T-helper 1 cell treated with Interleukin-12 subunit alpha and Interleukin-12 subunit beta and Interleukin-4 antibody, amounts not matched to agents 30 ng/mL and 1 ng/mL, for 36 hours (primary cell): ENCODE data around the gene LTB4R. TPM values are rescaled to one million over a fixed set of nuclear protein-coding genes. Genes with fewer than 3 reads are reported as not detected.

Source experiments
- intact Hi-C: fragments of 100-400 bp; cut with micrococcal nuclease; formaldehyde crosslinking; loops from one replicate; pipeline ENCODE4 v1.15.1; 2024
- total RNA-seq: library from RNA; stranded (reverse); gene quantifications from 2 replicates; pipeline ENCODE4 v1.2.3, GENCODE V29; 2022

LTB4R gene, protein sequence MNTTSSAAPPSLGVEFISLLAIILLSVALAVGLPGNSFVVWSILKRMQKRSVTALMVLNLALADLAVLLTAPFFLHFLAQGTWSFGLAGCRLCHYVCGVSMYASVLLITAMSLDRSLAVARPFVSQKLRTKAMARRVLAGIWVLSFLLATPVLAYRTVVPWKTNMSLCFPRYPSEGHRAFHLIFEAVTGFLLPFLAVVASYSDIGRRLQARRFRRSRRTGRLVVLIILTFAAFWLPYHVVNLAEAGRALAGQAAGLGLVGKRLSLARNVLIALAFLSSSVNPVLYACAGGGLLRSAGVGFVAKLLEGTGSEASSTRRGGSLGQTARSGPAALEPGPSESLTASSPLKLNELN
- 21.6 and 24.2 TPM in 2 replicates for total RNA-seq

DNA sequence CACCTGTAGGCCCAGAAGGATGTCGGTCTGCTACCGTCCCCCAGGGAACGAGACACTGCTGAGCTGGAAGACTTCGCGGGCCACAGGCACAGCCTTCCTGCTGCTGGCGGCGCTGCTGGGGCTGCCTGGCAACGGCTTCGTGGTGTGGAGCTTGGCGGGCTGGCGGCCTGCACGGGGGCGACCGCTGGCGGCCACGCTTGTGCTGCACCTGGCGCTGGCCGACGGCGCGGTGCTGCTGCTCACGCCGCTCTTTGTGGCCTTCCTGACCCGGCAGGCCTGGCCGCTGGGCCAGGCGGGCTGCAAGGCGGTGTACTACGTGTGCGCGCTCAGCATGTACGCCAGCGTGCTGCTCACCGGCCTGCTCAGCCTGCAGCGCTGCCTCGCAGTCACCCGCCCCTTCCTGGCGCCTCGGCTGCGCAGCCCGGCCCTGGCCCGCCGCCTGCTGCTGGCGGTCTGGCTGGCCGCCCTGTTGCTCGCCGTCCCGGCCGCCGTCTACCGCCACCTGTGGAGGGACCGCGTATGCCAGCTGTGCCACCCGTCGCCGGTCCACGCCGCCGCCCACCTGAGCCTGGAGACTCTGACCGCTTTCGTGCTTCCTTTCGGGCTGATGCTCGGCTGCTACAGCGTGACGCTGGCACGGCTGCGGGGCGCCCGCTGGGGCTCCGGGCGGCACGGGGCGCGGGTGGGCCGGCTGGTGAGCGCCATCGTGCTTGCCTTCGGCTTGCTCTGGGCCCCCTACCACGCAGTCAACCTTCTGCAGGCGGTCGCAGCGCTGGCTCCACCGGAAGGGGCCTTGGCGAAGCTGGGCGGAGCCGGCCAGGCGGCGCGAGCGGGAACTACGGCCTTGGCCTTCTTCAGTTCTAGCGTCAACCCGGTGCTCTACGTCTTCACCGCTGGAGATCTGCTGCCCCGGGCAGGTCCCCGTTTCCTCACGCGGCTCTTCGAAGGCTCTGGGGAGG lies at the start of gene LTB4R:
TSS of gene LTB4R (plus strand) at position 857 of the 959 bp plus-strand sequence. CDS start 4,150 bp downstream, outside the sequence.
- intact Hi-C loops: loop anchor here (5.0 kb wide), 1 partner anchor 194 kb away; no protein-coding TSS in a partner anchor

DNA sequence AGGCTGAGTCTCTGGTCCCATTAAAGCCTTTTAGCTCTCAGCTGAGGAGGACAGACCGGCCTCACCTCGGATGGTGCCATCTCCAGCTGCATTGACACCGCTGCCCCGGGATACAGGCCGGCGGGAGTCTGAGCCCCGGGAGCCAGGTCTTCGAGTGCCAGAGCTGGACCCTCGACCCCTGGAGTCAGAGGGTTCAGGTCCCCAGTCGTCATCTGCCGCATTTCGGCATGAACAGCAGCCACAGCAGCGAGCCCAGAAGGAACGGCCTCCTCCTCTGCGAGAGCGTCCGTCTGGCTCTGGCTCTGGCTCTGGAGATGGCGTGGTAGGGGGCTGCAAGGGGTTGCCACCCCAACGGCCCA lies 49.4 kb upstream of the LTB4R start:
- intact Hi-C loops: no loop called here

DNA sequence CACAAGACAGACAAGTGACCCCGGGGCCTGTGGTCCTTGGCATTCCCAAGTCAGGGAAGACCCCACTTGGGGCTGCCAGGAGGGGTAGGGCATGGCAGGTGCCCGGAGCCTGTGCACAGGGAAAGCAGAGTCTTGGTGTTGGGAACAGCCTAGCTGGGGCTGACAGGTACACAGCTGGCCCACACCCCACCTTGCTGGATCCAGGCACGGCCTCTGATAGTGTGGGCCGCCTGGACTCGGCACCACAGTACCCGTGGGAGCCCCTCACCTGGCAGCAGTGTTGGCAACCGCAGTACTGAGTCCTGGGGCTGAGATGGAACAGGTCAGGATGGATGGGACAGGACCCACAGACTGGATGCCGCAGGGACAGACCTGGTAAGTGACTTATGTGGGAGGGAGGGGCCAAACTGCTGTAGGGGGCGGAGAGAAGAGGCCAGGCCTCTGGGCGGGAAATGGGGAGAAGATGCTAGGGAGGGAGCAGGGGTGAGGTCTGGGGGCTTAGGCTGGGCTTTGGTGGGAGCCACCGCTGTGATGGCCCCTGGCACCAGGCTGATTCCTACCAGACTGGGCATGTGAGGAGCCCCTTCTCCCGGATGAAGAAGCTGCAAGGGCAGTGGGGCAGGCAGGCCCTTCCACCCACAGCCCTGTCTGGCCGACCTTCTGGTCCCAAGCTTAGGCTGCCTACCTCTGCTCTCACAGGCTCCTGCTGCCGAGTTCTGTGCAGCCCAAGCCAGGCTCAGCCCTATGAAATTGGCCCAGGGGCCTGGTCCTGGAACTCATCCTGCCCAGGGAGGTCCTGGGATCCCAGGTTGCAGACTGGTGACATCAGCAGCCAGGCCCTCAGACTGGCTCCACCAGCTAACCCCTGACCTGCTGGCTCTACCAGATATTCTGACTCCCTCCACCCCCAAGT lies 48.2 kb upstream of the LTB4R start, which contains the start of gene TGM1:
TSS of gene TGM1 (minus strand) at position 357 of the 913 bp plus-strand sequence. CDS start 825 bp downstream, outside the sequence.
- intact Hi-C loops: no loop called here

DNA sequence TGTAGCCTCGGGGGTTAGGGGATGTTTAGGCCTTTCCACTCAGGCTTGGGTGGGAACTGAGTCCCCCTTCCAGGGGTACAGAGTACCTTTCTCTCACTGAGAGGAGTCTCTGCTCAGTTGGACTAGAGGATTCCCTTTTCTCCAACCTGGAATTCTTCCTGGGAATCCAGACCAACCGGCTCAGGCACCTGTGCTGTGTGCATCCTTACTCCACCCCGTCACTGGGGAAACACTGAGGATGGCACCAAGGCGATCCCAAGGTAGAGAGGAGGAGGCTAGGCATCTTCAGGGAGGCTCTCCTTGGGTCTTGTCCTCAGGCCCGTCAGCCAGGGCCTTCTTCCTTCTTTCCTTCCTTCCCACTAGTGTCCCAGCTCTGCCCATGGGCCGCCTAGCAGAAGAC lies 47.5 kb upstream of the LTB4R start:
- intact Hi-C loops: no loop called here

DNA sequence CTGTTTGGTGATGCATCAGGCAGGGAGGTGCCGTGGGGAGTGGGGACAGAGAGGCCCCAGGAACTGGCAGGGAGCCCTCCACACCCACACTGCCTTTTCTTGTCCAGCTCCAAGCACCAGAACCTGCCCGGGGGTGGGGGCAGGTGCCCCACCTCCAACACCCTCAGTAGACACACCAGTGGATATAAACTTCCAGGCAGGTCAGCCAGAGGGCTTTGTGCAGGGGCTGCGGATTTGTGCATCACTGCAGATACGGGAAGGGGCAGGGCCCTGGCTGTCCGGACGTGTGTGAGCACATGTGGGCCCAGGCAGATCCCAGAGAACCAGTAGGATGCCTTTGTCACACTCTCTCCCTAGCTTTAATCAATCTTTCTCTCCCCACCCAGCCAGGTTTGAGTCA lies 47.0 kb upstream of the LTB4R start:
- intact Hi-C loops: no loop called here

DNA sequence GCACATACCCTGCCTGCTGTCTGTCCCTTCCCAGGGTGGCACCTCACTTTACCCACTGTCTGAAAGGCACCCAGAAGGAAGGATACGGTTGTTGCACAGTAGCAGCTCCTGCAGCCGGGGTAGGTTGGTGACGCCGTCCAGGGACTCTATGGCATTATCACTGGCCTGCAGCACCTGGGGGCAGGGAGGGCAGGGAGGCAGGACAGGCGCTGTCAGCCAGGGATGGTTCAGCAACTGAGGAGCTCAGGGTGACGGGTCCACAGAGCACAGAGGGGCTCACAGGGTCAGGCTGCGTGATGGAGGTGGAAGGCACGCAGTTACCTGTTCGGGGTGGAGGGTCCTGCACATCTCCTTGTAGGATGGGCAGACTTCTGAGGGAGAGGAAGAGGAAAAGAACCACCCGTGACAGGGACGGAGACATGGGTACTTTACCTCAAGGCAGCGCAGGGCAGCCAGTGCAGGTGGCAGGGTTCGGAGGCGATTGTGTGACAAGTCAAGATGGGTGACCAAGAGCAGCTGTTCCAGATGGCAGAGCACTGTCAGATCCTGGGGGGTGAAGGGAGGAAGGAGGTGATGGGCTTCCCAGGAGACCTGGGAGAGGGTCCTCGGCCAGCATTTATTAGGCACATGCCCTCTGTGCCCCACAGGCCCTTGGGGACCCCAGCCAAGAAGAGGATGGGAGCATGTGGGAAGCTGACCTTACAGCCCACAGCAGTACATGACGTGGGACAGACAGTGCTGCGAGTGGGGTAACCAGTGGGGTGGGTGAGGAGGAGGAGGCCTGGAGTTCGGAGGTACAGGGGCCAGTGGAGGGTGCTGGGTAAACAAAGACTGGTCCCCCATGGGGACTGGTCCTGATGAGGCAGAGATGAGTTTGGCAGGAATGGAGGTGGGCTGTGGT lies 44.7 kb upstream of the LTB4R start:
- intact Hi-C loops: no loop called here

DNA sequence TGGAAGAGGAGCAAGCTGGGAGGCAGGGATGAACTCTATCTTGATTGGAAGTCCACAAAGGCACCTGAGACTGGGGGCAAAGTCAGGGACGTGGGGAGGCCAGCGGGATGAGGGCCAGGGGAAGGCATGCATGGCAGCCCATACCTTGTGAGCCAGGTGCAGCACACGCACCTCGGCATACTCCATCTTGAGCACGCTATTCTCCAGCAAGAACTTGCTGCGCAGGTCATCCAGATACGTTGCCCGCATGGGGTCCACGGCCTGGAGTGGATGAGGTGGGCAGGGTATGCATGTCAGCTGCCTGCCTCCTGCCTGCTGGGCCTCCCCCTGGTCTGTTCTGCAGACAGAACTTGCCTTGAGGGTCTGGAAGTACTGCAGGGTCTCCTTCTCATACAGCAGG lies 43.8 kb upstream of the LTB4R start:
- intact Hi-C loops: no loop called here

DNA sequence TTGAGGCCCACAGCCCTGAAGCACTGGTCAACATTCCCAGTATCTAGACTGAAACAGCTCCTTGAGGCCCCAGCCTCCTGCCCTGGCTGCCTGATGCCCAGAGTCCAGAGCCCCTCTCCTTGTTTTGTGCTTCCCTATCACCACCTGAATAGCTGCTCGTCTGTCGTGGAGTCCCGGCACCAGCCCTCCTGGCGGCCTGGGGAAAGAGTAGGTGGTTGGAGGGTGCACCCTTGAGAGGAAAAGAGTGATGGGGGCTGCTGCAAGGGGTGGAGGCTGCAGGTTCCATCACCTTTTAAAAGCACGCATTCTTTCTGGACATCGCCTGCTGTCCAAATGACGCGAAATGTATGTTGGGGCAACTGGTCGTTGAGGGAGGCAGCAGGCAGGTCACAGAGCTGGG lies 43.1 kb upstream of the LTB4R start:
- intact Hi-C loops: no loop called here

DNA sequence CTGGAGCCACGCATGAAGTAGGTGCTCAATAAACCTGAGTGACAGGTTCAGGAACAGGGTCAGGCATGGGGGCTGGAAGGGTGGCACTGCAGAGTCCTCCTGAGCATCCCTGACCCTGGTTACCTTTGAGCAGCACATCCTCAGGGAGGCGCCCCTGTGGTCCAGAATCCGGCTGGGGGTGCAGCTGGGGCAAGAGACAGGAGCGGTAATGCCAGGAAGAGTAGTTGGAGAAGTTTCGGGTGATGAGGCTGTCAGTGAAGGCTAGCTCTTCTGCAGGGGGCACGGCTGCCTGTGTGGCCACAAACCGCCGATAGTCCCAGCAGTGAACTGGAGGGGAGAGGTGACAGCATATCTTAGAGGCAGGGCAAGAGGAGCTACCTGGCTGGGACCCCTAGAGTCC lies 41.9 kb upstream of the LTB4R start:
- intact Hi-C loops: no loop called here

DNA sequence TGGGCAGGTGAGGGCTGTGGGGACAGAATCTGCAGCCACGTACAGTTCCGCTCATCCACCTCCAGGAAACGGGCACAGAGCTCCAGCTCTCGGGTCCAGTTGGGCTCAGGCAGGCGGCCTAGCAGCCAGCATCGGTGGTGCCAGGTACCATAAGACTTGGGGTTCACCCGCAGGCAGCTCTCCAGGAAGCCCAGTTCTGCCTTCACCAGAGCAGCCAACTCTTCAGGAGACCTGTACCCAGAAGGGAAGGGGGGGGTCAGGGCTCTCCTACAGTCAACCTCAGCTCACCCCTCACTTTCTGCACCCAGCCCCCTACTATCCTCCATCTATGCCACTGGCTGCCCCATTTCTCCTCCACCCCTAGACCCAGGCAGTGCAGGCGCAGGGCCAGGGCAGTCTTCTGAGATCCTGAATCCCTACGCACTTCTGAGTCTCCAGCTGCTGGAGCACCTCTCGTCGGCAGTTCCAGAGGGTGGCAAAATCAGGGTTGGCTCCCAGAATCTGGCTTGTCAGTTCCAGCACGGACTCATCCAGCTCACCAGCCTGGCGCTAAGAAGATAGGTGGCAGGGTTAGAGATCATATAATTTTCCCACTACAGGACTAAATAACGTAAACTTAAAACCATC lies 41.3 kb upstream of the LTB4R start:
- intact Hi-C loops: loop anchor here (2.0 kb wide), 1 partner anchor 19 kb away; no protein-coding TSS in a partner anchor

DNA sequence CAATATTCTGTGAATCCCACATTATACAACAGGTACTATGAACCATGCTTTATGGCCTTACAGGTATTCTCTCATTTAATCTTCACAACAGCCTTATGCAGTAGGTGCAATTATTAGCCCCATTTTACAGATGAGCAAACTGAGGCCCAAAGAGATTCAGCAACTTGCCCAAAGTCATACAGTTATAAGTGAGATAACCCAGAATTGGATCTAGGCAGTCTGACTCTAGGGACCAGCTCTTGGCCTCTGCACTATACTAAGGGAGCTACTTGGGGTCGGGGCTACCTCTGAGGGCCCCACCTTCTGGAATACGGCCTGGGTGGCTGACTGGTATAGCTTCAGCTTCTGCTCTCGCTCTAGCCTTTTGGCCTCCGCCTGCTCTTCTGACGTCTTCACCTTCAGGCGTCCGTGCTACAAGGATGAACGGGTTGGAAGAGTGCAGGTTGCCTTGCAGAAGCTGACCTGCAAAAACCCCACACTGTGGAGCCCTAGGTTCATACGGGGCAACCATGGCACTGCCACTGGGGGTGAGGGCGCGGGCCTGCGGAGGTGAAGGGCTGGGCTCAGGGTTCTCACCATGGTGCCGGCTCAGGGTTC lies 40.7 kb upstream of the LTB4R start:
- intact Hi-C loops: loop anchor here (1.0 to 2.0 kb wide), 12 partner anchors 18 to 172 kb away; partner anchors contain the start of genes DCAF11, GMPR2, MDP1 and NEDD8

DNA sequence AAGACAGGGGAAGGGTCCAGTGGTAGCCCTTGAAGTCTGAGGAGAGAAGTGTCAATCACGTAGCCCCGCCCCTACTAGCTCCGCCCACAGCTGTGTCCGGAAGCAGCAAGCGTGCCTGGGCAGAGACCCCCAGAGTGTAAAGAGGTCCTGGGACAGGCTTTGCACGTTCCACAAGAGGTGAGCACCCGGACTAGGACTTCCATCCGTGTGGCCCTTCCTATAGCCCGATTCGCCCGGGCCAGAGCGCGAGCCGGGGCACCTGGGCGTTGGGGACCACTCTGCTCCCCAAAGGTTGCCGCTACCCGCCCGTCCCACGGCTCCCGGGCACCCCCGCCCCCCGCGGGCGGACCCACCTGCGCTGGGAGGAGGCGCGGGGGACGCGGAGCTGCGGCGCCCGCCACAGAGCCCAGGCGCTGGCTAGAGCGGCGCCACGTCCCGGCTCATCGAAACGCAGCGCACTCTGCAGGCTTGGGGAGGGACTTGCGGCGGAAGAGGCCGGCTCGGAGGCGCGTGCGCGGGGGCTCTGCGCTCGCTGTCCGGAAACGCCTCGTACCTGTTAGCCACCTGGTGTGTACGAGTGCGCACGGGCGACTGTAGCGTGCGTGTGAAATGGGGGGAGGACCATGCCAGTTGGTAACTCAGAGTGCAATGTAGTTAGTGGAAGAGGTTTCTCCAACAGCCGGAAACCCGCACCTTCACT lies 40.0 kb upstream of the LTB4R start, which contains the start of gene RABGGTA:
TSS of gene RABGGTA (minus strand) at position 464 of the 700 bp plus-strand sequence. CDS start 482 bp downstream, outside the sequence.
- intact Hi-C loops: loop anchor here (1.0 to 2.0 kb wide), 12 partner anchors 18 to 171 kb away; partner anchors contain the start of genes DCAF11, GMPR2, MDP1 and NEDD8

DNA sequence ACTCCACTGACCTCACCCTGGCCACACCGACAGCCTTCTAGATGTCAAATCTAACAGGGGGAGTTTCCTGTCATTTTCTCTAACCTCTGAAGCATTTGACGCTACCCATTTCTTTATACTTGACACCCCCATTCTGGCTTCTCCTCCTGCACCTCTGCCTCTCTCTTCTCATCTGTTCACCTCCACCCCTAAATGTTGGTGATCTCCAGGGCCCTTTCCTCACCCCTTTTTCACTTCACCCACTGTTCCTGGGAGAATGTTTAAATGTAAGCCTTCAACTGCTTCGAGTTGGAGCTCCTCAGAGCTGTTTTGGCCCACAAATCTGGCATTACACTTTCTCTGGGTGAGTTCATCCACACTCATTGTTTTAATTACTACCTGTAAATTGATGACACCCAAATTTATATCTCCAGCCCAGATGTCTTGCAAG lies 39.5 kb upstream of the LTB4R start:
- intact Hi-C loops: loop anchor here (1.0 to 2.0 kb wide), 12 partner anchors 17 to 170 kb away; partner anchors contain the start of genes DCAF11, GMPR2, MDP1 and NEDD8

DNA sequence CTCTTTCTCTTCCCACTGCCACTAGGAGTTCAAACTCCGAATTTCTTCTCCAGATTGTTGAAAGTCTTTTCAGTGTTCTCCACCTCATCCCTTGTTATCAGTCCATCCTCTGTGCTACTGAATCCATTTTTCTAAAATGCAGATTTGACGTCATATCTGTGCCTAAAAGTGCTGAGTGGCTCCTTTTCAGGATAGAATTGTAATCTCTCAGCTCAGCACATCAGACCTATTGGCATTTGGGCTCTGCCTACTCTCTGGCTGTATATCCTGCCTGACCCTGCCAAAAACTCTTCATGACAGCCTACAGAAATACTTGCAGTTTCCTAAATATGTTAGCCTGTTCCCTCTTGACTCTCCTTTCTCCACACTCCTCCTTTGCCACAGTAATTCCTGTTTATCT lies 38.8 kb upstream of the LTB4R start:
- intact Hi-C loops: no loop called here

DNA sequence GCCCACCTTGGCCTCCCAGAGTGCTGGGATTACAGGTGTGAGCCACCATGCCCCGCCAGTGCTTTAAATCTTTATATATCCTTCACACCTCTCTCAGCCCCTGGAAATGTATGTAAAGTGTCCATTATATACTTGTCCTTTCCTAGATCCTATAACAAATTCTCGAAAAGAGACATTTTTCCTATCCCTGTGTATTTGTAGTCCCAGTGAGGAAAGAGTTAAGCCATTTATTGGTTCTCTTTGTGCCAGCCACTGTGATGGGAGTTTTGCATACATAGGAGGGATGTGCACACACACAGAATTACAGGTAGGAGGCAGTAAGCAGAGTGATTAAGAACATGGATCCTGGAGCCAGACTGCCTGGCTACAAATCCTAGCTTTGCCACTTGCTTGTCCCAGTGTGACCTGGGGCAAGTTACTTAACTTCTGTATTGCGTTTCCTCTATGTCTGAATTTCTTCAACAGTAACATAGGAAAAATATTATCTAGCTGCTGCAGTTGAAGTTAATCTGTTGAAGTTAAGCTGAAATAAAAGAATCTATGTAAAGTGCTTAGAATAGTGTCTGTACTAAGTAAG lies 37.8 kb upstream of the LTB4R start:
- intact Hi-C loops: no loop called here

DNA sequence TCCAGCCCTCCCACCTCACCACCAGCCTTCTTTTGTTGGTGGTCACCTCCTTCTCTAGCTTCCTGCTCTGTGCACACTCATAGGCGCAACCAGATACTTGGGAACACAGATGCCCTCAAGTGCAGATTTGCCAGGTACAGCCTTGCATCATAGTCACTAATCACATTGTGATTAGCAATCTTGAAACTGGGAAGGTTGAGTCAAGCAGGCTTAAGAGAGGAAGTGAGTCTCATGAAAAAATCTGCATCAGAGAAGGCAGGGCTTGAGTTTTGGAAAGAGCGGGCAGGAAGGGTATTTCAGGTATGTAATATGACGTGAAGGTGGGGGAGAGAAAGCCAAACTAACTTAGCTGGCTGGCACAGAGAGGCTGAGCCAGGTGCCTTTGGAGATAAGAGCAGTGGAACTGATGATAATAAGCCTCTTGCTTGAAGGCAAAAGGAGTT lies 37.2 kb upstream of the LTB4R start:
- intact Hi-C loops: no loop called here

DNA sequence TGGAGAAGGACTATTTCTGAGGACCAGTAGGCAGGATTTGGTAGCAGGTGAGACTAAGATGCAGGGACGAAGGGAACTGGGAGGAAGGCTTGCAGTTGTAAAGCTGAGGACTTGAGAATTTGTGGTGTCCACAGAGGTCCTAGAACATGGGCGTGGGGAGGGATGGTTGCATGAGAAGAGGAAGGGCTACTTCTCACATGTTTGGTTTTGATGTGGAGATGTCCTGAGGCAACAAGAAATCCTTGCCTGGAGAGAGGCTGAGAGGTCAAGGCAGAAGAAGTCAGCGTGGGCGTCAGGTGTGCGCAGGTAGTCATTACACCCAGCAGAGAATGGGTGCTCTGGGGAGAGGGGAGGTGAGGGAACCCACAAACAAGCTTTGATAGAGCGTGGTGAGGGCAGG lies 34.2 kb upstream of the LTB4R start:
- intact Hi-C loops: no loop called here
